ENCODE data around the gene SLFNL1.

DNA sequence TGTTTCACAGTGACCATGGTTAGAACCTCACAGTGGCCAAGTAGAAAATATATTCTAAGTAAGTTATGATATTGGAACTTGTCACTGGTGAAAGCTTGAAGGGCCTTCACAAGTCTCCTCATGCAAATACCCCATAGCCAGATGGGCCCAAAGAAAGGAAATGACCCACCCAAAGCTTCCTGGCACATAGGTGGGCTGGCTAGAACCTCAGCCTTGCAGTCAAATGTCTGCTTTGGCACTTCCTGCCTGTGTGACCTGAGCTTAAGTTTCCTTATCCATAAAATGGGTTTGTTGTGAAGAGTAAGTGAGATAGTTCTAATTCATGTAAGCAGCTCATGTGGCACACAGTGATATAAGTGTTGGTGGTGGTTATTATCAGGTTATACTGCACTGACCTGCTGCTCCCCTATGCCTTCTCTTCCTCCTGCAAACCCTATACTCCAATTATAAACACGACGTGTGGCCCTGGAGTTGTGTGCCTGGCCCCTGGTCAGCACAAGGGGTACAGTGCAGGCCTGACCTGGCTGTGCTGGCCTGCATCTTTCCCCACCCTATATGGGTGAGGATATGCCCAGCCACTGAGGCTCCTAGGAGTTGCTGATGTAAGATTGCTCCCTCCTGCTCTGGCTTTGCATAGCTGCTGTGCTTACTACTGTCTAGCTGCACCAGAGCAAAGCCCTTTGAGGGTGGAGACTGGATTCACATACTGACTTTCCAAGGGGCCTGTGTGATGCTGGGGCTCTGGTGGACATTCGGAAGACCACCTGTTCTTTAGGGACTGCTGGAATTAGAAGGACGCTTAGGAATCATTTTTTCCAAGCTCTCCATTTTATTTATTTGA is 4.7 kb upstream of the SLFNL1 start:
- TF ChIP-seq, protein P1, sequence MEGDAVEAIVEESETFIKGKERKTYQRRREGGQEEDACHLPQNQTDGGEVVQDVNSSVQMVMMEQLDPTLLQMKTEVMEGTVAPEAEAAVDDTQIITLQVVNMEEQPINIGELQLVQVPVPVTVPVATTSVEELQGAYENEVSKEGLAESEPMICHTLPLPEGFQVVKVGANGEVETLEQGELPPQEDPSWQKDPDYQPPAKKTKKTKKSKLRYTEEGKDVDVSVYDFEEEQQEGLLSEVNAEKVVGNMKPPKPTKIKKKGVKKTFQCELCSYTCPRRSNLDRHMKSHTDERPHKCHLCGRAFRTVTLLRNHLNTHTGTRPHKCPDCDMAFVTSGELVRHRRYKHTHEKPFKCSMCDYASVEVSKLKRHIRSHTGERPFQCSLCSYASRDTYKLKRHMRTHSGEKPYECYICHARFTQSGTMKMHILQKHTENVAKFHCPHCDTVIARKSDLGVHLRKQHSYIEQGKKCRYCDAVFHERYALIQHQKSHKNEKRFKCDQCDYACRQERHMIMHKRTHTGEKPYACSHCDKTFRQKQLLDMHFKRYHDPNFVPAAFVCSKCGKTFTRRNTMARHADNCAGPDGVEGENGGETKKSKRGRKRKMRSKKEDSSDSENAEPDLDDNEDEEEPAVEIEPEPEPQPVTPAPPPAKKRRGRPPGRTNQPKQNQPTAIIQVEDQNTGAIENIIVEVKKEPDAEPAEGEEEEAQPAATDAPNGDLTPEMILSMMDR (IDR thresholded peaks at IDR 0.05; ENCODE audit: insufficient read depth, low read depth, low read length): no peak
- no peak for TF ChIP-seq EZH2 (IDR thresholded peaks at IDR 0.05; ENCODE audit: insufficient read depth, low read length)

Data from astrocyte (in vitro differentiated cells and primary cell).